ENCODE measurements around the gene CNPPD1. TPM values are rescaled to one million over a fixed set of nuclear protein-coding genes. Genes with fewer than 3 reads are reported as not detected.
A peak's percentile ranks its signal among the peaks of the same experiment; 100 is the strongest.

Gene CNPPD1
- total and polyA plus RNA-seq, 5 donors from 2014 or later = 68.2 to 143 (median 111) TPM

GRCh38 chr2:219213026-219213415, 36.3 kb upstream of the CNPPD1 start:
- ATAC-seq (ENCODE audit: low read depth in 2 of 2) (no peak), DNase-seq (no peak)
- Histone ChIP-seq H3K9me3 (ENCODE audit: control insufficient read depth in 2 of 2, low read length in 2 of 2) (no peaks in the 10 kb centered on the region), H3K4me1 (ENCODE audit: control insufficient read depth, insufficient read depth, low read length, poor library complexity, severe bottlenecking) (peaks cover 18% of the 10 kb centered on the region), H3K27me3 (ENCODE audit: control insufficient read depth, insufficient read depth, low read length) (no peaks in the 10 kb centered on the region), H3K36me3 (ENCODE audit: control insufficient read depth, insufficient read depth, low read length) (peaks cover 14% of the 10 kb centered on the region), H3K4me3 (ENCODE audit: low read depth, low read length) (no peak overlapping the region), H3K27ac (ENCODE audit: insufficient read depth, low read length, poor library complexity, severe bottlenecking) (no peak overlapping the region)
- Mint-ChIP-seq H3K27me3 (no peaks in the 10 kb centered on the region), H3K36me3 (peaks cover 4% of the 10 kb centered on the region), H3K4me3 (no peak overlapping the region), H3K27ac (no peak overlapping the region), H3K9me3 (peaks cover 0 to 2% (median 0%) of the 10 kb centered on the region in 7 donors), H3K4me1 (peaks cover 6 to 38% (median 18%) of the 10 kb centered on the region in 4 donors)

DNA sequence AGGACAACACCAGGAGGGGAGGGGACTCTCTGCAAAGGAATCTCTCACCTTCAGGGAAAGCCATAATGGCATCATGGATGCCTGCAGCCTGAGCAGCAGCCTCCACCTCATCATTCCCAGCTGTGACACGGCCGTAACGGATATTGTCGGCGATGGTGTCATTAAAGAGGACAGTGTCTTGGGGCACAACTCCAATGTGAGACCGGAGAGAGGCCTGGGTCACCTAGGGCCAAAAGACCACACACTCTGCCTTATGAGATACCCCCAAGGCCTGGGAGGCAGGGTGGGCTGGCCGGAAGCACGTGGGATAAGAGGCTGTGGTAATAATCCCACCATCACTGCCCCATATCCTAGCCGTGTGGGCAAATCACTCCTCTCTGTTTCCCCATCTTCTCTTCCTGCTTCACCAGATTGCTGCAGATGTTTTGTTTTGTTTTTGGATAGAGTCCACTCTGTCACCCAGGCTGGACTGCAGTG, 34.2 kb upstream of the CNPPD1 start:
- ATAC-seq (ENCODE audit: low read depth in 2 of 2) = no peak
- Mint-ChIP-seq H3K4me1 (peaks cover 7 to 42% (median 17%) of the 10 kb centered on the region in 4 donors), H3K27ac (peak overlapping the region; percentile 95 to 99 (median 95))

DNA sequence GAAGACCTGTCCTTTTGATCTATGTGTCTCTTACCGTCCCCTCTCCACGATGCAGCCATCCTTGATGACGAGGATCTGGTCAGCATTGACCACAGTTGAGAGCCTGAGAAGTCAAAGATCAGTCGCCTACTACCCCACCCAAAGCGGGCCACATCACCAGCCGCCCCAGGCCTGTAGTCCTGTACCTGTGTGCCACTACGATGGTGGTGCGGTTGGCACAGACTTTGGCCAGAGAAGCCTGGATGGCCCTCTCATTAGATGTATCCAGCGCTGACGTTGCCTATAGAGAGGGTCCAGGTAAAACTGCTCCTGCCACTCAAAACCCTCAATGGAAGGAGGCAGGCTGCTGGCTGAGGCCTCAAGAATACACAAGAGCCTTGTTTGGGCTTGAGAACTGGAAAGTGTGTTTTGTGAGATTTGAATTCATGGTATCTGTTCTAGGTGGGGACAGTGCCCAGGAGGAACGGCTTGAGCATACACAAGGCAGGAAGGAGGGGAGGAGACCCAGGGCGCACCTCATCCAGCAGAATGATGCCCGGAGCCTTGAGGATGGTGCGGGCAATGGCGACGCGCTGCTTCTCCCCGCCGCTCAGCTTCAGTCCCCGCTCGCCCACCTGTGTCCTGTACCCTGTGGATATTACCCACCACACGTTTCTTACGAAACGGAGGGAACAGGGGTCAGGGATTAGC, 33.6 kb upstream of the CNPPD1 start:
- H3K9me3 ChIP-seq (ENCODE audit: control insufficient read depth in 2 of 2, low read length in 2 of 2) = no peaks in the 10 kb centered on the region
- peak overlapping the region; percentile 67 for H3K27ac ChIP-seq (ENCODE audit: insufficient read depth, low read length, poor library complexity, severe bottlenecking)
- peaks cover 26% of the 10 kb centered on the region for H3K4me1 ChIP-seq (ENCODE audit: control insufficient read depth, insufficient read depth, low read length, poor library complexity, severe bottlenecking)
- peak overlapping the region in 2 of 3 donors; percentile 71 to 81 for H3K27ac Mint-ChIP-seq
- H3K36me3 ChIP-seq (ENCODE audit: control insufficient read depth, insufficient read depth, low read length) = peaks cover 16% of the 10 kb centered on the region
- peak overlapping the region in 1 of 4 donors; percentile 80 for H3K4me3 Mint-ChIP-seq
- H3K27me3 Mint-ChIP-seq = peaks cover 4% of the 10 kb centered on the region
- H3K4me3 ChIP-seq (ENCODE audit: low read depth, low read length) = no peak overlapping the region
- no peak for DNase-seq
- ATAC-seq (ENCODE audit: low read depth in 2 of 2) = no peak
- peaks cover 4% of the 10 kb centered on the region for H3K36me3 Mint-ChIP-seq
- H3K4me1 Mint-ChIP-seq = peaks cover 7 to 43% (median 18%) of the 10 kb centered on the region in 4 donors
- no peaks in the 10 kb centered on the region for H3K9me3 Mint-ChIP-seq
- H3K27me3 ChIP-seq (ENCODE audit: control insufficient read depth, insufficient read depth, low read length) = no peaks in the 10 kb centered on the region

More for the DNA sequence above, 34.2 kb upstream of the CNPPD1 start:
- peaks cover 4% of the 10 kb centered on the region for H3K36me3 Mint-ChIP-seq
- DNase-seq = no peak
- H3K27me3 Mint-ChIP-seq = peaks cover 4% of the 10 kb centered on the region
- H3K9me3 ChIP-seq (ENCODE audit: control insufficient read depth in 2 of 2, low read length in 2 of 2) = no peaks in the 10 kb centered on the region
- peak overlapping the region; percentile 53 for H3K4me3 ChIP-seq (ENCODE audit: low read depth, low read length)
- H3K4me3 Mint-ChIP-seq = peak overlapping the region in 3 of 4 donors; percentile 31 to 91 (median 84)
- no peaks in the 10 kb centered on the region for H3K27me3 ChIP-seq (ENCODE audit: control insufficient read depth, insufficient read depth, low read length)
- H3K27ac ChIP-seq (ENCODE audit: insufficient read depth, low read length, poor library complexity, severe bottlenecking) = peak overlapping the region; percentile 67
- no peaks in the 10 kb centered on the region for H3K9me3 Mint-ChIP-seq
- H3K4me1 ChIP-seq (ENCODE audit: control insufficient read depth, insufficient read depth, low read length, poor library complexity, severe bottlenecking) = peaks cover 24% of the 10 kb centered on the region
- H3K36me3 ChIP-seq (ENCODE audit: control insufficient read depth, insufficient read depth, low read length) = peaks cover 16% of the 10 kb centered on the region

- Histone ChIP-seq H3K4me3 (ENCODE audit: low read depth, low read length) (no peak overlapping the region), H3K27ac (ENCODE audit: insufficient read depth, low read length, poor library complexity, severe bottlenecking) (no peak overlapping the region), H3K27me3 (ENCODE audit: control insufficient read depth, insufficient read depth, low read length) (no peaks in the 10 kb centered on the region), H3K36me3 (ENCODE audit: control insufficient read depth, insufficient read depth, low read length) (peaks cover 16% of the 10 kb centered on the region), H3K4me1 (ENCODE audit: control insufficient read depth, insufficient read depth, low read length, poor library complexity, severe bottlenecking) (peaks cover 26% of the 10 kb centered on the region), H3K9me3 (ENCODE audit: control insufficient read depth in 2 of 2, low read length in 2 of 2) (no peaks in the 10 kb centered on the region)
- no peak for ATAC-seq (ENCODE audit: low read depth in 2 of 2)
- no peak for DNase-seq
- Mint-ChIP-seq H3K36me3 (no peaks in the 10 kb centered on the region), H3K4me1 (peaks cover 6 to 41% (median 18%) of the 10 kb centered on the region in 4 donors), H3K27me3 (peaks cover 4% of the 10 kb centered on the region), H3K9me3 (no peaks in the 10 kb centered on the region), H3K27ac (peak overlapping the region in 2 of 3 donors; percentile 71 to 81), H3K4me3 (peak overlapping the region; percentile 33 to 80 (median 58))
Observed at GRCh38 chr2:219209236-219210195, 32.8 kb upstream of the CNPPD1 start.

DNA sequence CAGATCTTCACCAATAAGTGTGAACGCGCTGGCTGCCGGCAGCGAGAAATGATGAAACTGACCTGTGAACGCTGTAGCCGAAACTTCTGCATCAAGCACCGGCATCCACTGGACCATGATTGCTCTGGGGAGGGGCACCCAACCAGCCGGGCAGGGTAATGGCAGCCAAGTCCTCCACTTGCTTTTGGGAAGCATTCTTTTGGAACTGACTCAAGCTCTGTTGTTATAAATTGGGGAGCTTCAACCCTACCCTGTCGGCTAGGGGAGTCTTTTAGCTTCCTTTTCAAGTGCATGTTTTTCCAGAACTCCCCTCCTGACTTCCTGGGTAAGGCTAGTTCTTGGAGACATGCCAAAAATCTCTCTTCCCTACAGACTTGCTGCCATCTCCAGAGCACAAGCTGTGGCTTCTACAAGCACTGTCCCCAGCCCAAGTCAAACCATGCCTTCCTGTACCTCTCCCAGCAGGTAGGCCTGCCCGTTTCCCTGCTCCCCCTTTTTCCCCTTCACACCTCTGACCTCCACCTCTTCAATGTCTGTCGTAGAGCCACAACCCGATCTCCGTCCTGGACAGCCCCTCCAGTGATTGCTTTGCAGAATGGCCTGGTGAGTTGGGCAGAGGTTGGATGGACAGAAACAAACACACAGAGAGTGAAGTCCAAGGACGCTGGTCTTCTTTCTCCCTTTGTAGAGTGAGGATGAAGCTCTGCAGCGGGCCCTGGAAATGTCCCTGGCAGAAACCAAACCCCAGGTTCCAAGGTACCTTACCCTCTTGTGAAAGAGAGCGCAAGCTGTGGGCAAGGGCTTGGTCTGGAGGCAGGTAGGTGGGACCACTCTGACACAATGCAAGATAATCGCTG, 31.4 kb upstream of the CNPPD1 start:
- no peak for DNase-seq
- peaks cover 6 to 41% (median 18%) of the 10 kb centered on the region in 4 donors for H3K4me1 Mint-ChIP-seq
- H3K36me3 ChIP-seq (ENCODE audit: control insufficient read depth, insufficient read depth, low read length) = peaks cover 16% of the 10 kb centered on the region
- peaks cover 4% of the 10 kb centered on the region for H3K27me3 Mint-ChIP-seq
- no peaks in the 10 kb centered on the region for H3K36me3 Mint-ChIP-seq
- peaks cover 26% of the 10 kb centered on the region for H3K4me1 ChIP-seq (ENCODE audit: control insufficient read depth, insufficient read depth, low read length, poor library complexity, severe bottlenecking)
- no peaks in the 10 kb centered on the region for H3K9me3 Mint-ChIP-seq
- peak overlapping the region; percentile 79 to 91 (median 81) for H3K27ac Mint-ChIP-seq
- H3K27ac ChIP-seq (ENCODE audit: insufficient read depth, low read length, poor library complexity, severe bottlenecking) = no peak overlapping the region
- ATAC-seq (ENCODE audit: low read depth in 2 of 2) = no peak
- peak overlapping the region; percentile 74 for H3K4me3 ChIP-seq (ENCODE audit: low read depth, low read length)
- H3K9me3 ChIP-seq (ENCODE audit: control insufficient read depth in 2 of 2, low read length in 2 of 2) = no peaks in the 10 kb centered on the region
- peak overlapping the region; percentile 78 to 96 (median 94) for H3K4me3 Mint-ChIP-seq
- H3K27me3 ChIP-seq (ENCODE audit: control insufficient read depth, insufficient read depth, low read length) = no peaks in the 10 kb centered on the region

DNA sequence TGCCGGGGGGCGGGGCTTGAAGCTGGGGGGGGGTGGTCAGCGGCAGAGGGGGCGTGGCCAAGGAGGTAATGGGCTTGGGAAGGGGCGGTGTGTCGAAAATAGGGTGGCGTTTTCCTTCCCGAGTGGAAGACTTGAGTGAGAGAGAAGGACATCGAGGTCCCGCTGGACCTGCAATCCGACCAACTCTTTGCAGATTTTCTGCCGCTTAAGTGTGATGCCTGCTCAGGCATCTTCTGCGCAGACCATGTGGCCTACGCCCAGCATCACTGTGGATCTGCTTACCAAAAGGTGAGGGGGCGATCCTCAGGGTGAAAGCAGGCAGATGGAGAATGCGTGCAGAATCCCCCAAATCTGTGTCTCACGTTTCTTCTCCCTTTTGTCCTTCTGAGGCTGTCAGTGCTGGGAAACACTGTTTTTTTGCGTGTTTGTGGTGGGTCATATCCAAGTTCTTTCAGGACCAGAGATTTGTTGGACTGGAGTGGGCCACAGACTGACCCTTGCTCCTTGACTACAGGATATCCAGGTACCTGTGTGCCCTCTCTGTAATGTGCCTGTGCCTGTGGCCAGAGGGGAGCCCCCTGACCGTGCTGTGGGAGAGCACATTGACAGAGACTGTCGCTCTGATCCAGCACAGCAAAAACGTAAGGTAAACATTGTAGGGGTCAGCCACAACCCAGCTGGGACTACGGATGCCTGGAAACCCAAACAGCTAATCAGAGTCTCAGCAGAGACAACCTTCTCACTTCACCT, 30.6 kb upstream of the CNPPD1 start:
- peak overlapping the region; percentile 93 to 99 (median 96) for H3K4me3 Mint-ChIP-seq
- peaks cover 0 to 2% (median 0%) of the 10 kb centered on the region in 7 donors for H3K9me3 Mint-ChIP-seq
- no peaks in the 10 kb centered on the region for H3K27me3 ChIP-seq (ENCODE audit: control insufficient read depth, insufficient read depth, low read length)
- H3K27me3 Mint-ChIP-seq = peaks cover 4% of the 10 kb centered on the region
- no peaks in the 10 kb centered on the region for H3K36me3 Mint-ChIP-seq
- peaks cover 16% of the 10 kb centered on the region for H3K36me3 ChIP-seq (ENCODE audit: control insufficient read depth, insufficient read depth, low read length)
- peak overlapping the region; percentile 92 for H3K27ac ChIP-seq (ENCODE audit: insufficient read depth, low read length, poor library complexity, severe bottlenecking)
- H3K4me1 ChIP-seq (ENCODE audit: control insufficient read depth, insufficient read depth, low read length, poor library complexity, severe bottlenecking) = peaks cover 26% of the 10 kb centered on the region
- H3K27ac Mint-ChIP-seq = peak overlapping the region; percentile 43 to 79 (median 65)
- no peaks in the 10 kb centered on the region for H3K9me3 ChIP-seq (ENCODE audit: control insufficient read depth in 2 of 2, low read length in 2 of 2)
- peaks cover 6 to 41% (median 18%) of the 10 kb centered on the region in 4 donors for H3K4me1 Mint-ChIP-seq
- H3K4me3 ChIP-seq (ENCODE audit: low read depth, low read length) = peak overlapping the region; percentile 74
- ATAC-seq (ENCODE audit: low read depth in 2 of 2) (no peak), DNase-seq (no peak)
